ENCODE results near the gene TAS2R41. TPM values are rescaled to one million over a fixed set of nuclear protein-coding genes. Genes with fewer than 3 reads are reported as not detected.

The TAS2R41 gene
- polyA plus RNA-seq, 2 of the 4 experiments (the other 2 are of a cell fraction), result not detected

DNA sequence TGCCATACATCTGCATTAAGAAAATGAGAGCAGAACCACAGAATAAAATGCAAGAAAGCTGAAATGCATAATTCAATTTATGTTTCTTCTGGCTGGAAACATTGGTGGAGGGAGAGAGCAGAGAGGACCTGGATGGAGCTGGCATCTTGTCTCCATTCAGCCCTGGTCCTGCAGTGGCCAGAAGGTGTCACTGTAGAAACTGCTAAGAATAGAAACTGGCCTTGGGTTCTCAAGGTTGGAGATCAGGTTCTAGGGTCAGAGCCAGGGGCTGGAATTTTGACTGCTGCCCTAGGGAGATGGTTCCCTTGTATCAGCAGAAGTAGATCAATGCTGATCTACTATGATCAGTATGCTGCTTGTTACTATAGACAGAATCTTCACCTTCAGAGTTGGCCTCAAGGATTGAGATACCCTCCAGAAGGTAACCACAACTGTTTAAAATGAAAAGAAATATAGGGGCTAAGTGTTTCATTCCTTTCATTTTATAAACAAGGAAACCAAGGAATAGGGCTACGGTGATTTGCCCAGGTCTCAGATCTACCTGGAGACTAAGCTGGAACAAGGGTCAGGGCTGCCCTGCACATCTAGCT is 13.1 kb downstream of the TAS2R41 start:
- POLR2A ChIA-PET, result no interaction called here
- Histone ChIP-seq H3K4me3 (no peak overlapping the region), H3K27ac (no peak overlapping the region), H3K4me1 (peaks cover 10% of the 10 kb centered on the region; the same call in 1 of the 3 replicates), H3K4me2 (no peak overlapping the region), H3K9me3 (no peaks in the 10 kb centered on the region)
- DNase-seq (ENCODE audit: low read depth in 1 of 2, low spot score in 1 of 2) (peak in 1 of 2 experiments; percentile 45), ATAC-seq (peak; percentile 81 to 92; a peak in 5 of 6 replicates), FAIRE-seq (no peak)
- WGBS (ENCODE audit: missing lambda C conversion rate), result 78% methylated on average over 1 of the region's 1 CpG
- CTCF ChIA-PET, result interaction anchor here (0.6 to 4.5 kb wide), 12 partner anchors 10 to 417 kb away, joined by 3 to 18 read pairs (median 4); partner anchors contain the start of genes TAS2R41 and ZYX
- TF ChIP-seq, protein P1, sequence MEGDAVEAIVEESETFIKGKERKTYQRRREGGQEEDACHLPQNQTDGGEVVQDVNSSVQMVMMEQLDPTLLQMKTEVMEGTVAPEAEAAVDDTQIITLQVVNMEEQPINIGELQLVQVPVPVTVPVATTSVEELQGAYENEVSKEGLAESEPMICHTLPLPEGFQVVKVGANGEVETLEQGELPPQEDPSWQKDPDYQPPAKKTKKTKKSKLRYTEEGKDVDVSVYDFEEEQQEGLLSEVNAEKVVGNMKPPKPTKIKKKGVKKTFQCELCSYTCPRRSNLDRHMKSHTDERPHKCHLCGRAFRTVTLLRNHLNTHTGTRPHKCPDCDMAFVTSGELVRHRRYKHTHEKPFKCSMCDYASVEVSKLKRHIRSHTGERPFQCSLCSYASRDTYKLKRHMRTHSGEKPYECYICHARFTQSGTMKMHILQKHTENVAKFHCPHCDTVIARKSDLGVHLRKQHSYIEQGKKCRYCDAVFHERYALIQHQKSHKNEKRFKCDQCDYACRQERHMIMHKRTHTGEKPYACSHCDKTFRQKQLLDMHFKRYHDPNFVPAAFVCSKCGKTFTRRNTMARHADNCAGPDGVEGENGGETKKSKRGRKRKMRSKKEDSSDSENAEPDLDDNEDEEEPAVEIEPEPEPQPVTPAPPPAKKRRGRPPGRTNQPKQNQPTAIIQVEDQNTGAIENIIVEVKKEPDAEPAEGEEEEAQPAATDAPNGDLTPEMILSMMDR (IDR thresholded peaks at IDR 0.05), result peak; percentile 69
- TF ChIP-seq, protein P2, sequence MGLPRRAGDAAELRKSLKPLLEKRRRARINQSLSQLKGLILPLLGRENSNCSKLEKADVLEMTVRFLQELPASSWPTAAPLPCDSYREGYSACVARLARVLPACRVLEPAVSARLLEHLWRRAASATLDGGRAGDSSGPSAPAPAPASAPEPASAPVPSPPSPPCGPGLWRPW (IDR thresholded peaks at IDR 0.05), result no peak
- TF ChIP-seq SMC3 (IDR thresholded peaks at IDR 0.05), result peak; percentile 85
- no peak for TF ChIP-seq EHF (CRISPR knock-in tag; IDR thresholded peaks at IDR 0.05)
- peak; percentile 76 to 84 for TF ChIP-seq RAD21 (conservative IDR thresholded peaks at IDR 0.05 in 1 of 2, IDR thresholded peaks at IDR 0.05 in 1 of 2)
- TF ChIP-seq, protein P3, sequence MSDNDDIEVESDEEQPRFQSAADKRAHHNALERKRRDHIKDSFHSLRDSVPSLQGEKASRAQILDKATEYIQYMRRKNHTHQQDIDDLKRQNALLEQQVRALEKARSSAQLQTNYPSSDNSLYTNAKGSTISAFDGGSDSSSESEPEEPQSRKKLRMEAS (IDR thresholded peaks at IDR 0.05), result no peak
- TF ChIP-seq RARB (CRISPR knock-in tag; IDR thresholded peaks at IDR 0.05), result no peak
- TF ChIP-seq HOXA7 (CRISPR knock-in tag; IDR thresholded peaks at IDR 0.05), result no peak

DNA sequence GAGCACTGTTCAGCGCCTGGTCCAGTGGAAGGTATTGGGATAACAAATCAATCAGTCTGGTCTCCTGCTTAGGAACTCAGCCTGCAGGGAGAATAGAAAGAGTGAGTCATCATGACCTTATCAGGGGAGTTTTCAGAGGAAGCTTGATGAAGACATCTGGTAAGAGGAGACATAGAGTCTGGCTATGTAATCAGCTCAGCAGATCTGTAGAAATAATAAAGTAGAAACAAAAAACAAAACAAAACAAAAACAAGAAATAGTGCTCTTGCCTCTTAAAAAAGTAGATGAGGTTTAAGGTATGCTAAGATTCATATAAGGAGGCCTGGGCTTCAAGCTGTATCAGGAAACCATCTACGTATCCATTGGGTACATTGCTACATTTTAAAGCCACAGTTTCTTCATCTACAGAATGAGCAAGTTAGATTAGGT is 14.4 kb downstream of the TAS2R41 start:
- no peak overlapping the region for H3K4me3 ChIP-seq
- FAIRE-seq (no peak), DNase-seq (ENCODE audit: low read depth in 1 of 2, low spot score in 1 of 2) (peak in 1 of 2 experiments; percentile 27), ATAC-seq (peak in 1 of 2 experiments; percentile 58; a peak in 2 of 6 replicates)
- no peaks in the 10 kb centered on the region for H3K9me3 ChIP-seq
- peaks cover 10% of the 10 kb centered on the region; the same call in 1 of the 3 replicates for H3K4me1 ChIP-seq
- CTCF ChIA-PET, result interaction anchor here (0.6 to 4.5 kb wide), 5 partner anchors 9 to 451 kb away, joined by 3 to 18 read pairs (median 13); partner anchors contain the start of gene ZYX
- POLR2A ChIA-PET, result no interaction called here
- TF ChIP-seq FOSL2 (IDR thresholded peaks at IDR 0.05), result no peak
- peak; percentile 54; the same call in 1 of the 2 replicates for TF ChIP-seq FOSL2 (CRISPR knock-in tag; IDR thresholded peaks at IDR 0.05)
- TF ChIP-seq, protein P4, sequence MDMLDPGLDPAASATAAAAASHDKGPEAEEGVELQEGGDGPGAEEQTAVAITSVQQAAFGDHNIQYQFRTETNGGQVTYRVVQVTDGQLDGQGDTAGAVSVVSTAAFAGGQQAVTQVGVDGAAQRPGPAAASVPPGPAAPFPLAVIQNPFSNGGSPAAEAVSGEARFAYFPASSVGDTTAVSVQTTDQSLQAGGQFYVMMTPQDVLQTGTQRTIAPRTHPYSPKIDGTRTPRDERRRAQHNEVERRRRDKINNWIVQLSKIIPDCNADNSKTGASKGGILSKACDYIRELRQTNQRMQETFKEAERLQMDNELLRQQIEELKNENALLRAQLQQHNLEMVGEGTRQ (IDR thresholded peaks at IDR 0.05), result no peak
- TF ChIP-seq, protein P5, sequence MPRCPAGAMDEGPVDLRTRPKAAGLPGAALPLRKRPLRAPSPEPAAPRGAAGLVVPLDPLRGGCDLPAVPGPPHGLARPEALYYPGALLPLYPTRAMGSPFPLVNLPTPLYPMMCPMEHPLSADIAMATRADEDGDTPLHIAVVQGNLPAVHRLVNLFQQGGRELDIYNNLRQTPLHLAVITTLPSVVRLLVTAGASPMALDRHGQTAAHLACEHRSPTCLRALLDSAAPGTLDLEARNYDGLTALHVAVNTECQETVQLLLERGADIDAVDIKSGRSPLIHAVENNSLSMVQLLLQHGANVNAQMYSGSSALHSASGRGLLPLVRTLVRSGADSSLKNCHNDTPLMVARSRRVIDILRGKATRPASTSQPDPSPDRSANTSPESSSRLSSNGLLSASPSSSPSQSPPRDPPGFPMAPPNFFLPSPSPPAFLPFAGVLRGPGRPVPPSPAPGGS (IDR thresholded peaks at IDR 0.05), result no peak
- no peak for TF ChIP-seq CHD4 (IDR thresholded peaks at IDR 0.05; ENCODE audit: borderline replicate concordance)
- no peak for TF ChIP-seq RAD21 (conservative IDR thresholded peaks at IDR 0.05 in 1 of 2, IDR thresholded peaks at IDR 0.05 in 1 of 2)
- no peak overlapping the region for H3K27ac ChIP-seq
- WGBS (ENCODE audit: missing lambda C conversion rate), result 73% methylated on average over 2 of the region's 2 CpGs
- H3K4me2 ChIP-seq, result no peak overlapping the region

DNA sequence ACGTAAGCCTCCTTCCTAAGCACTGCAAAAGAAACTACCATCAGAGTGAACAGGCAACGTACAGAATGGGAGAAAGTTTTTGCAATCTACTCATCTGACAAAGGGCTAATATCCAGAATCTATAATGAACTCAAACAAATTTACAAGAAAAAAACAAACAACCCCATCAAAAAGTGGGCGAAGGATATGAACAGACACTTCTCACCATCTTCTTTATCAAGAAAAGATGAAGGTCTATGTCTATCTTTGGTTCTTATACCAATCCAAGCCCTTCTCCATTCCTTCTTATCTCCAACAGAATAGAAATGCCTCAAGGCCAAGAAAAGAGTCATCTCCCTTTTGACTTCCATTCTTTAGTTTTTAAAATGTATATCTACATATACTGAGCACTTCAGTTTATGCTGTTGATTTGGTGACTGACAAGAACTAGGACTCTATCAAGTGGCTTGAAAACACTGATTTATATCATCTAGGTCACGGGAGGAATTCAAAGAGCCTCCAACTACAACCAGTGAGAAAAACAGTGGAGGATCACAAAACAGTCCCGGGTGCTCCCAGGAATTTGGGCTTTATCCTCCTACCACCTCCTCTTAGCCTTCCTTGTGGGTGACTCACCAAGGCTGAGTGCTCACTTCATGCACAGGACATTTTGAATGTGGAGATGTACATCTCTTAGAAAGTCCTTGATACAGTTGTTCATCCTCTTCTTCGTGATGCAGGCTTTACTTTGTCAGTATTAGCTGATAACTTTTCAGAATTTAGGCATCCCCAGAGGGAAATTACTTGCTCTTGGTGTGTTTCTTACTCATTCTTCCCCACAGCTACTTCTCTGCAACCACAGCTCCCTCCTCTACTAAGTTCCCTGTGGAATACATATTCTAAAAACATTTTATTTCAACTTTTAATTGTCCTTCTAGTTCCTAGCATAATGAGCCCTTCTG is 15.4 kb downstream of the TAS2R41 start:
- Histone ChIP-seq H3K4me1 (peaks cover 10% of the 10 kb centered on the region; the same call in 1 of the 3 replicates), H3K9me3 (no peaks in the 10 kb centered on the region), H3K27ac (no peak overlapping the region), H3K4me2 (no peak overlapping the region), H3K4me3 (no peak overlapping the region)
- ATAC-seq (no peak), FAIRE-seq (no peak), DNase-seq (ENCODE audit: low read depth in 1 of 2, low spot score in 1 of 2) (no peak)
- ChIA-PET CTCF (interaction anchor here (4.5 kb wide), 1 partner anchor 26 kb away, joined by 18 read pairs; no protein-coding TSS in a partner anchor), POLR2A (no interaction called here)
- TF ChIP-seq TFCP2L1 (CRISPR knock-in tag; IDR thresholded peaks at IDR 0.05) (no peak), HOXB13 (CRISPR knock-in tag; IDR thresholded peaks at IDR 0.05; ENCODE audit: low read depth) (no peak), FOXS1 (CRISPR knock-in tag; IDR thresholded peaks at IDR 0.05) (no peak)
- 37% methylated on average over 6 of the region's 6 CpGs for WGBS (ENCODE audit: missing lambda C conversion rate)
